Measurements from ENCODE around the gene RASA3.

RASA3 gene

GRCh38 chr13:113960276-113960948, 172.0 kb downstream of the RASA3 start:
- no peak for DNase-seq

- DNase-seq = no peak
These were observed 173.2 kb downstream of the RASA3 start for GRCh38 chr13:113959198-113959597.

GRCh38 chr13:113958373-113958772, 174.1 kb downstream of the RASA3 start:
- no peak for DNase-seq

GRCh38 chr13:113956571-113956970, 175.9 kb downstream of the RASA3 start:
- DNase-seq = no peak

GRCh38 chr13:113955691-113956090, 176.7 kb downstream of the RASA3 start:
- DNase-seq = no peak

GRCh38 chr13:113955235-113955634, 177.2 kb downstream of the RASA3 start:
- DNase-seq = no peak

- DNase-seq = no peak
These were observed 178.2 kb downstream of the RASA3 start for GRCh38 chr13:113954046-113954835.

GRCh38 chr13:113953561-113953960, 178.9 kb downstream of the RASA3 start:
- no peak for DNase-seq

- DNase-seq = no peak
These were observed 179.4 kb downstream of the RASA3 start for GRCh38 chr13:113952983-113953520.

GRCh38 chr13:113952151-113952982, 180.1 kb downstream of the RASA3 start:
- DNase-seq = no peak

GRCh38 chr13:113951246-113951999, 181.0 kb downstream of the RASA3 start:
- no peak for DNase-seq

- no peak for DNase-seq
These were observed 181.8 kb downstream of the RASA3 start for GRCh38 chr13:113950451-113951245.

GRCh38 chr13:113949546-113949945, 182.9 kb downstream of the RASA3 start:
- DNase-seq = no peak

GRCh38 chr13:113948034-113948742, 184.2 kb downstream of the RASA3 start:
- no peak for DNase-seq

GRCh38 chr13:113947311-113948033, 185.0 kb downstream of the RASA3 start:
- no peak for DNase-seq

- no peak for DNase-seq
These were observed 185.8 kb downstream of the RASA3 start for GRCh38 chr13:113946409-113947181.

GRCh38 chr13:113945857-113946408, 186.5 kb downstream of the RASA3 start:
- no peak for DNase-seq

GRCh38 chr13:113943821-113944565, 188.4 kb downstream of the RASA3 start:
- no peak for DNase-seq

All from effector CD4-positive, alpha-beta T cell (primary cell).